ENCODE measurements around the gene XIAP. TPM values are rescaled to one million over a fixed set of nuclear protein-coding genes. Genes with fewer than 3 reads are reported as not detected.
"Not testable (repeated sequence)": the region's sequence is repeated elsewhere in the genome, so short reads cannot be mapped to it uniquely, and the experiment has no call there.

The XIAP gene
- 10 to 100 TPM; 14.4 to 31.1 (median 26.8) TPM for total RNA-seq

DNA sequence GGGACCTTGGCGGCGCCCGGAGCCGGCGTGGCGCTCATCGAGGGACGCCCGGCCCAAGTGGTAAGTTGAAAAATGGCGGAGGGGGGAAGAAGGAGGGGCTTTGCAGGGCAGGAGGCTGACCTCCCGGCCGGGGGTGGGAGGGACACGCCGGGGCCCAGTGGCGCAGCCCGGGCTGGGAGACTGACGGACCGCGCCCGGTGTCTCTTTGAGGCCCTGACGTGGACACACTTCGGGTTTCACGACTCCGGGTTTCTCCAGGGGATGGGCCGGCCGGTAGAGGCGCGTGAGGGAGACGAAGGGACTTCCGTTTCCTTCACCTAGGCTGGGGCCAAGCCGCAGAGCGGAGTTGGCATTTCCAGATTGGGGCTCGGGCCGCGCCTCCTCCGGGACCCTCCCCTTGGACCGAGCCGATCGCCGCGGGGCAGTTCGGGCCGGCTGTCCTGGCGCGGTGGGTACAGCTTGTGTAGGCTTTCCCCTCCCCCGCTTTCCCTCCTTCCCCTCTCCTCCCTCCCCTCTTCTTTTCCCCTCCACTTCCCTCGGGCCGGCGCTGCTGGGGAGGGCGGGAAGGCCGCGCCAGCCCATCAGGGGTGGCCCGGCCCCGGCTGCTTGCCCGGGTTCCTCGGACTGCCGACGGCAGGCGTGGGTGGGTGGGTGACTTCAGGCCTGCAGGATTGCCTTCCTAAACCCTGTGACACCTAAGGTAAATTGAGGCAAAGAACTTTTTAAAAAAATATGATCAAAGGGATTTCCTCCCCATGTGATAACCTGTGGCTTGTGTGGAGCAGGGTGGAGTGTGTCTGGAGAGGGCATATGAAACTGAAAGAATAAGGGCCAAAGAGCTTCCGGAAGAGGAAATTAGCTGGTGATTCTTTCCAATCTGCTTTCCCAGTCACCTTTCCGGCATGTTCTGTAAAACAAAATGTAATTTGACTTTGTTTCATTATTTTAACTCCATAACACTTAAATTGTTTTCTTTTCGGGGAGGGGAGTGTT is at the start of gene XIAP:
Gene XIAP (plus strand): TSS at position 208 of the 993 bp plus-strand sequence. CDS start 25,610 bp downstream, outside the sequence.
- Histone ChIP-seq H3K36me3 (no peaks in the 10 kb centered on the region), H3K27ac (peak within 1 kb of the TSS; percentile 93 to 98 (median 96)), H3K27me3 (no peaks in the 10 kb centered on the region), H3K9me3 (no peaks in the 10 kb centered on the region), H3K4me1 (peaks cover 0 to 5% of the 10 kb centered on the region in 2 donors), H3K4me3 (peak within 1 kb of the TSS; percentile 71 to 85 (median 78))
- peak; percentile 75 to 87 for DNase-seq
- in situ Hi-C loops (cut with MboI; ENCODE audit: low sequenced_read_pairs in 4 of 4) = no loop called here
- TF ChIP-seq, protein P1, sequence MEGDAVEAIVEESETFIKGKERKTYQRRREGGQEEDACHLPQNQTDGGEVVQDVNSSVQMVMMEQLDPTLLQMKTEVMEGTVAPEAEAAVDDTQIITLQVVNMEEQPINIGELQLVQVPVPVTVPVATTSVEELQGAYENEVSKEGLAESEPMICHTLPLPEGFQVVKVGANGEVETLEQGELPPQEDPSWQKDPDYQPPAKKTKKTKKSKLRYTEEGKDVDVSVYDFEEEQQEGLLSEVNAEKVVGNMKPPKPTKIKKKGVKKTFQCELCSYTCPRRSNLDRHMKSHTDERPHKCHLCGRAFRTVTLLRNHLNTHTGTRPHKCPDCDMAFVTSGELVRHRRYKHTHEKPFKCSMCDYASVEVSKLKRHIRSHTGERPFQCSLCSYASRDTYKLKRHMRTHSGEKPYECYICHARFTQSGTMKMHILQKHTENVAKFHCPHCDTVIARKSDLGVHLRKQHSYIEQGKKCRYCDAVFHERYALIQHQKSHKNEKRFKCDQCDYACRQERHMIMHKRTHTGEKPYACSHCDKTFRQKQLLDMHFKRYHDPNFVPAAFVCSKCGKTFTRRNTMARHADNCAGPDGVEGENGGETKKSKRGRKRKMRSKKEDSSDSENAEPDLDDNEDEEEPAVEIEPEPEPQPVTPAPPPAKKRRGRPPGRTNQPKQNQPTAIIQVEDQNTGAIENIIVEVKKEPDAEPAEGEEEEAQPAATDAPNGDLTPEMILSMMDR (IDR thresholded peaks at IDR 0.05 in 4 of 5, conservative IDR thresholded peaks at IDR 0.05 in 1 of 5) = no peak
- TF ChIP-seq POLR2A (IDR thresholded peaks at IDR 0.05) = peak; percentile 62 to 70
- peak; percentile 83 to 86 for ATAC-seq
- intact Hi-C loops (cut with DNase I; ENCODE audit: low total_unique reads) = loop anchor here (1.0 kb wide), 1 partner anchor 99 kb away; no protein-coding TSS in a partner anchor

DNA sequence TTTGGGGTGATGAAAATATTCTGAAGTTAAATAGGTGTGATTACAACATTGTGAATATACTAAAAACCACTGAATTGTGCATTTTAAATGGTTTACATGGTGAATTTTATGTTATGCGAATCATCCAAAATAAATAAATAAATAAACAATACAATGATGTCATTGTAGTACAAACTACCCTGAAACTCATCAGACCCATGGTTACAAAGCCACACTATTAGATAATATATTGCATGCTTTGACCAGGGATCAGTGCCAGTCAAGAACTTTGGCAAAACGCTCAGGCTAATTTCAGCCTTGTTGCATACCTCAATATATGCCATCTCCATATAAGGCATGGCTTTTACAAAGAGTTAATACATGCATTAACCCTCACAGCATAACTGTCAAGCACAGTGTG is 45.5 kb upstream of the XIAP start:
- ATAC-seq = no peak

DNA sequence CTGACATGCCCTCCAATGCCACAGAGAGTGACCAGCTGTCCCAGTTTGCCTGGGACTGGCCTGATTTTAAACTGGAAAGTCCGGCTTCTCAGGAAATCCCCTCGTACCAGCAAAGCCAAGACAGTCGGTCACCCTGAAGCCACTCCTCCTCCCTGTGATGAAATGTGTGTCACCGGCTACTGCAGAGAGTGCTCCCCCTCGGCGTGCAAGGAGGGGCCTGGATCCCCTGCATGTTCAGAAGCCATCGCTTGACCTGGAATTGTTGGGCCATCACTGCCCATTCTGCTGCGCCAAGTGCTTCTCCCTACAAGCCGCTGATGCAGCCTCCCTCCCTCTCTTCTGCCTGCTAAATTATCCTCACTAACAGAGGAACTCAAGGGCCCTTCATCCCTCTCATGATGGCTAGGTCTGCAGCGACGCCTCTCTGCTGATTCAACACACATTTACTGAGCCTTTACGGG is 44.9 kb upstream of the XIAP start:
- H3K4me1 ChIP-seq; H3K4me3 ChIP-seq; intact Hi-C loops (cut with DNase I; ENCODE audit: low total_unique reads); in situ Hi-C loops (cut with MboI; ENCODE audit: low sequenced_read_pairs in 4 of 4); H3K9me3 ChIP-seq; H3K27me3 ChIP-seq; DNase-seq; H3K27ac ChIP-seq; H3K36me3 ChIP-seq; ATAC-seq: not testable (repeated sequence)

More for the DNA sequence above, 45.5 kb upstream of the XIAP start:
- Histone ChIP-seq H3K9me3 (no peaks in the 10 kb centered on the region), H3K4me1 (no peaks in the 10 kb centered on the region), H3K27ac (no peak overlapping the region), H3K36me3 (no peaks in the 10 kb centered on the region), H3K4me3 (no peak overlapping the region), H3K27me3 (no peaks in the 10 kb centered on the region)
- no peak for DNase-seq
- intact Hi-C loops (cut with DNase I; ENCODE audit: low total_unique reads) (no loop called here), in situ Hi-C loops (cut with MboI; ENCODE audit: low sequenced_read_pairs in 4 of 4) (no loop called here)
- no peak for TF ChIP-seq POLR2A (IDR thresholded peaks at IDR 0.05)
- TF ChIP-seq, protein P1 (IDR thresholded peaks at IDR 0.05 in 4 of 5, conservative IDR thresholded peaks at IDR 0.05 in 1 of 5) = no peak

DNA sequence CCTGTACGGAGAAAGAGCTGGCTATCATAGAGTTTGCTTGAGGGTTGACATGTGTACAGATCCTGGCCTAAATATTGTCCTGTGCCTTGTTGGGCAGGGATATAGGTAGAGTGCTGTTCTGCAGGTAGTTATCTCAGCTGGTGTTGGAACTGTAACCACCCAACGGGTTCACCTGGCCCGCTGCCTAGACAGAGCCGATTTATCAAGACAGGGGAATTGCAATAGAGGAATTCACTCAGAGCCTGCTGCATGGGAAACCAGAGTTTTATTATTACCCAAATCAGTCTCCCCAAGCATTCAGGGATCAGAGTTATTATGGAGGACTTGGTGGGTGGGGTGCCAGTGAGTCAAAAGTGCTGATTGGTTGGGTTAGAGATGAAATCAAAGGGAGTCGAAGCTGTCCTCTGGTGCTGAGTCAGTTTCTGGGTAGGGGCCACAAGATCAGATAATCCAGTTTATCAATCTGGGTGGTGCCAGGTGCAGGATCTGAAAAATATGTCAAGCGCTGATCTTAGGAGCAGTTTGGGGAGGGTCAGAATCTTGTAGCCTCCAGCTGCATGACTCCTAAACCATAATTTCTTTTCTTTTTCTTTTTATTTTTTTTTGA is 42.5 kb upstream of the XIAP start:
- ATAC-seq (no peak), DNase-seq (no peak)
- no peaks in the 10 kb centered on the region for H3K9me3 ChIP-seq
- no peak overlapping the region for H3K4me3 ChIP-seq
- no peak for TF ChIP-seq POLR2A (IDR thresholded peaks at IDR 0.05)
- in situ Hi-C loops (cut with MboI; ENCODE audit: low sequenced_read_pairs in 4 of 4) = no loop called here
- intact Hi-C loops (cut with DNase I; ENCODE audit: low total_unique reads) = no loop called here
- no peaks in the 10 kb centered on the region for H3K4me1 ChIP-seq
- H3K27me3 ChIP-seq = no peaks in the 10 kb centered on the region
- H3K27ac ChIP-seq = no peak overlapping the region
- no peaks in the 10 kb centered on the region for H3K36me3 ChIP-seq

DNA sequence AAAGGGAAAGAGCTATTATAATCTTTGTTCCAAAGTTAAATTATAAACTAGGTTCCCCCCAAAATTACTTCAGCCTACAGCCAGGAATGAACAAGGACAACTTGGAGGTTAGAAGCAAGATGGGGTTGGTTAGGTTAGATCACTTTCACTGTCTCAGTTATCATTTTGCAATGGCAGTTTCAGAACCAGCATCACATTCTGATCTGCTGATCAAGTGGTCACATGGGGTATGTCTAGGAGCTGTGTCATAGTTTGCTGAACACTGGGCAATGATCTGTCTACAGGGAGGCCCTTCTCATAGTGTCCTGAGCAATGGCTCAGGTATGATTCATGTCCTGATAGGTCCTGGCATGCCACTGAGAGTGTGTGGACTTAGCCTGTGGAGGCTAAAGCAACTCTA is 41.6 kb upstream of the XIAP start:
- intact Hi-C loops (cut with DNase I; ENCODE audit: low total_unique reads) = no loop called here
- H3K27ac ChIP-seq = no peak overlapping the region
- TF ChIP-seq POLR2A (IDR thresholded peaks at IDR 0.05) = no peak
- TF ChIP-seq, protein P1 (IDR thresholded peaks at IDR 0.05 in 4 of 5, conservative IDR thresholded peaks at IDR 0.05 in 1 of 5) = no peak
- no peaks in the 10 kb centered on the region for H3K36me3 ChIP-seq
- DNase-seq = no peak
- no peaks in the 10 kb centered on the region for H3K4me1 ChIP-seq
- ATAC-seq = no peak
- no peak overlapping the region for H3K4me3 ChIP-seq
- in situ Hi-C loops (cut with MboI; ENCODE audit: low sequenced_read_pairs in 4 of 4) = no loop called here
- no peaks in the 10 kb centered on the region for H3K9me3 ChIP-seq
- no peaks in the 10 kb centered on the region for H3K27me3 ChIP-seq
